Measurements from ENCODE around the gene IGF2BP1.
A peak's percentile ranks its signal among the peaks of the same experiment; 100 is the strongest.

The IGF2BP1 gene

DNA sequence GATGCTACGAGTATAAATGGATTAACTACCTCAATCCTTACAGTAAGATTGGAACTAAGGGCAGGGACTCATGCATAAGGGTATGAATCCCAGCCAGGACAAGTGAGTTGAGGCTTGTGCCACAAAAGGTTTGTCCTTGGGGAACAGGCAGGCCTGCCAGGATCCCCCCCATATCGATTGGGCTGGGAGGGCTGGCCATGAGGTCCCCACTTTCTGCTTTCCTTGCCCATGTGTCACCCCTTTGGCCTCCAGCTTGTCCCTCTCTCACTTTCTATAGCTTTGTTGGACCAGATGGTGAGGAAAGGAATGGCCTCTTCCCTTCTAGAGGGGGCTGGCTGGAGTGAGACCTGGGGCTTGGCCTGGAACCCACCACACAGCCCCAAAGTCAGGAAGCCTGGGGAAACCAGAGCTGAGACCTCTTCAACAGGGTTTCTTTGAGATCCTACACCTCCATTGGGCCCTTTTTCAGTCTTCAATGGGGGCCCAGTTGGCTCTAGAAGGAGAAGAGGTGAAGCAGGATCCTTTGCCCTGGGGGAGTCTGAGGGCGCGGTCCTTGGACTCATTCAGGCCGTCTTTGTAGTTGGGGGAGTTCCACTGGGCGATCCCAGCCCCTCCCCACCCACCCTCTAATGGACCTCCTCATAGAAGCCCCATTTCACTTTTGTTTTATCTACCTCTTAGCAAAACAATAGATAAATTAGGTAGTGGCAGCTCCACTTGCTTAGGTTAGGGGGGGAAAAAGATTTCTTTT is 57.3 kb downstream of the IGF2BP1 start:
- no peak for DNase-seq (ENCODE audit: low read depth)
- H3K4me3 ChIP-seq (ENCODE audit: low read length) = no peak overlapping the region
- TF ChIP-seq CTCF (IDR thresholded peaks at IDR 0.05; ENCODE audit: insufficient read depth, low read depth, low read length, missing control alignments) = no peak

DNA sequence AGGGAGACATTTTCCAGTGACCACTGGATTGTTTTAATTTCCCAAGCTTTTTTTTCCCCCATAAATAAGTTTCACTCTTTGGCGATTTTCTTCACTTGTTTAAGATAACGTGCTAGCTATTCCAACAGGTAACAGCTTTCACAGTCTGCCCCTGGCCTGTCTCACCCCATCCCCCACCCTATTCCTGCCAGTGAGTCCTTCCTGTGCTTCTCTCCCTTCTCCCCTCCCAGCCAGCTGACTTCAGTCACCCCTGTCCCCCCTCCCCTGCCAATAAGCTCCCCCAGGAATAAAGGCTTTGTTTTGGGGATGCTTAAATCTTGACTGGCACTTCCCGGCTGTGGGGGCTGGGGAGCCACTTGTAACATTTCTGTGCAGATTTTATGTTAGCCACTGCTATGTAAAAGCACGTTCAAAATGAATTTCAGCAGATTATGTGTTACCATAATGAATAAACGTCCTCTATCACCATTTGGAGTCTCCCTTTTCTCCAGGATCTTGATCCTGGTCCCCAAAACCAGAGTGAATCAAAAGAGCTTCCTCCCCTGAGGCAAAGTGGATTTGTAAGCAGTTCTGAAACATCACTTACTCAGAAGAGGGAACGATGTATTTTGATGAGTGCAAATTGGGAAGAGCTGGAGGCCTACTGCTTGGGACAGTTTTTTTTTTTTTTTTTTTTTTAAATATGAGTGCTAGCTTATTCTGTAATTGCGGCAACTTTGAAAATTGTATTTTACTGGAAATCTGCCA is 58.2 kb downstream of the IGF2BP1 start:
- no peak for DNase-seq (ENCODE audit: low read depth)
- H3K4me3 ChIP-seq (ENCODE audit: low read length) = no peak overlapping the region
- TF ChIP-seq CTCF (IDR thresholded peaks at IDR 0.05; ENCODE audit: insufficient read depth, low read depth, low read length, missing control alignments) = no peak

DNA sequence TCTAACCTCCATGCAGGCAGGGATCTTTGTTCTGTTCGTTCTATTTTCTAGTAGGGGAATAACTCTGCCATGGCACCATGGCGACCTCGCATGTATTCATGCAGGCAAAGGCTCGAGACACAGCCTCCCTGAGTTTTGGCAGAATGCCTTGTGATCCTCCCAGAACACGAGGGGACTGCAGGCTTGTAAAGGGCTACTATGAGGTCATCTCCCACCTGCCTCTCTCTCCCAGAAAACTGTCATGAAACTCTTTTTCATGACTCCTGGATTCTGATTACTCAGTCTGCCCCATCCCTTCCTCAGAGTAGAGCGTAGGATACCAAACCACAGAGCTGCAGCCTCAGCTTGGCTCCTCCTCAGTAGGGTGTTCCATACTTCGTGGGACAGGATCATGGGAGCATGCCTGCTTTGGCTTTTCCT is 64.3 kb downstream of the IGF2BP1 start:
- no peak overlapping the region for H3K4me3 ChIP-seq (ENCODE audit: low read length)
- no peak for DNase-seq (ENCODE audit: low read depth)
- no peak for TF ChIP-seq CTCF (IDR thresholded peaks at IDR 0.05; ENCODE audit: insufficient read depth, low read depth, low read length, missing control alignments)

GRCh38 chr17:49063652-49064051 is 66.5 kb downstream of the IGF2BP1 start:
- TF ChIP-seq CTCF (IDR thresholded peaks at IDR 0.05; ENCODE audit: insufficient read depth, low read depth, low read length, missing control alignments) = no peak
- no peak for DNase-seq (ENCODE audit: low read depth)
- H3K4me3 ChIP-seq (ENCODE audit: low read length) = no peak overlapping the region

GRCh38 chr17:49067163-49067562 is 70.0 kb downstream of the IGF2BP1 start:
- no peak for DNase-seq (ENCODE audit: low read depth)
- TF ChIP-seq CTCF (IDR thresholded peaks at IDR 0.05; ENCODE audit: insufficient read depth, low read depth, low read length, missing control alignments) = no peak
- no peak overlapping the region for H3K4me3 ChIP-seq (ENCODE audit: low read length)

- no peak for TF ChIP-seq CTCF (IDR thresholded peaks at IDR 0.05; ENCODE audit: insufficient read depth, low read depth, low read length, missing control alignments)
- H3K4me3 ChIP-seq (ENCODE audit: low read length) = no peak overlapping the region
- peak; percentile 29 for DNase-seq (ENCODE audit: low read depth)
Measured at GRCh38 chr17:49069585-49070273, 72.5 kb downstream of the IGF2BP1 start.
